K562 (cell line): ENCODE data around the gene RPS19BP1. TPM values are rescaled to one million over a fixed set of nuclear protein-coding genes. Genes with fewer than 3 reads are reported as not detected.

Experiments
- ATAC-seq: fragments of 200-7000 bp; cut with Tn5 transposase; 3 replicates; pipeline ENCODE4 v1.9.1; 2020; ENCODE audit warnings: moderate library complexity
- BruUV-seq: library from RNA; stranded (reverse); fragments of 400-500 nt; replicated peaks from 2 replicates; lab custom pipeline; 2021; lab: Mats Ljungman, UMichigan
- CTCF ChIA-PET: fragments of 300-600 bp; formaldehyde crosslinking; extraction: SDS; loops from one replicate; lab custom pipeline; 2021; ENCODE audit warnings: low intra/inter-chr PET ratio; lab: Yijun Ruan, JAX
- POLR2A ChIA-PET: fragments of 300-600, 350-650 bp; sonication (Branson Sonifier 250); formaldehyde crosslinking; extraction: SDS; loops from one replicate; lab custom pipeline; 2021; ENCODE audit warnings: antibody characterized with exemption, inconsistent platforms; lab: Yijun Ruan, JAX
- DNase-seq, 4 experiments: peaks; one replicate each; pipeline versions ENCODE4 v3.0.0 to v3.0.0-alpha.2; 2011 to 2018; ENCODE audit warnings: low spot score in 3 of 4, mixed read lengths in 3 of 4; ENCODE audit errors: extremely low read depth in 1 of 4
- FAIRE-seq: peaks from 2 replicates; lab custom pipeline; 2011; peaks lifted over from hg19 to GRCh38; lab: Jason Lieb, UNC
- H2AFZ ChIP-seq: 2 replicates; pipeline ENCODE4 v1.6.0; 2011; ENCODE audit warnings: low read depth, low read length, control low read depth, inconsistent platforms
- H3K27ac ChIP-seq: fragments of 200-600 bp; 3 replicates; pipeline ENCODE4 v1.8.0; 2011; ENCODE audit warnings: low read depth, mild to moderate bottlenecking, control low read depth, inconsistent platforms, low read length, moderate library complexity, mixed read lengths; ENCODE audit errors: extremely low read depth
- H3K27me3 ChIP-seq, 2 experiments: fragments of 300-600 bp in 1 of 2; 2 replicates in 1 of 2; 3 replicates in 1 of 2; pipeline versions ENCODE4 v1.6.0 to v1.8.0; 2011; ENCODE audit warnings: inconsistent platforms in 2 of 2, low read length in 2 of 2, mild to moderate bottlenecking in 1 of 2, mixed read lengths in 1 of 2, moderate library complexity in 1 of 2; ENCODE audit not compliant: control insufficient read depth in 2 of 2, insufficient read depth in 2 of 2
- H3K36me3 ChIP-seq: fragments of 300-600 bp; 3 replicates; pipeline ENCODE4 v1.8.0; 2011; ENCODE audit warnings: mild to moderate bottlenecking, low read length, inconsistent platforms; ENCODE audit not compliant: control insufficient read depth, insufficient read depth
- H3K4me1 ChIP-seq, 2 experiments: fragments of 200-600 bp in 1 of 2; replicated peaks in 1 of 2; 2 replicates in 1 of 2; 3 replicates in 1 of 2; pipeline versions ENCODE4 v1.5.1 to v1.8.0; 2011; ENCODE audit warnings: inconsistent platforms in 2 of 2, low read length in 2 of 2, mild to moderate bottlenecking in 1 of 2, mixed read lengths in 1 of 2, moderate library complexity in 1 of 2; ENCODE audit not compliant: control insufficient read depth in 2 of 2, insufficient read depth in 2 of 2
- H3K4me2 ChIP-seq: 2 replicates; pipeline ENCODE4 v1.6.1; 2011; ENCODE audit warnings: low read length, control low read depth, inconsistent platforms, mixed read lengths; ENCODE audit not compliant: insufficient read depth
- H3K4me3 ChIP-seq: fragments of 200-600 bp; sonication (generic), shearing (Covaris generic); 2 replicates; pipeline ENCODE4 v1.5.1; 2016; ENCODE audit warnings: control low read depth, inconsistent platforms
- H3K79me2 ChIP-seq: fragments of 200-600 bp; 3 replicates; pipeline ENCODE4 v1.8.0; 2011; ENCODE audit warnings: low read length, inconsistent platforms; ENCODE audit not compliant: control insufficient read depth, insufficient read depth
- H3K9ac ChIP-seq, 2 experiments: 2 replicates each; pipeline versions ENCODE4 v1.6.0 to v1.6.1; 2011; ENCODE audit warnings: low read depth in 2 of 2, low read length in 2 of 2, control low read depth in 1 of 2, inconsistent platforms in 1 of 2, mild to moderate bottlenecking in 1 of 2, mixed read lengths in 1 of 2; ENCODE audit not compliant: insufficient read depth in 1 of 2
- H3K9me1 ChIP-seq: one replicate; pipeline ENCODE4 v1.6.0; 2011; ENCODE audit warnings: inconsistent platforms, mild to moderate bottlenecking, low read length, moderate library complexity; ENCODE audit not compliant: control insufficient read depth, insufficient read depth
- H3K9me3 ChIP-seq: replicated peaks from 2 replicates; pipeline ENCODE4 v1.5.1; 2011; ENCODE audit warnings: low read depth, low read length, inconsistent platforms; ENCODE audit not compliant: control insufficient read depth, insufficient read depth
- H4K20me1 ChIP-seq: replicated peaks from 2 replicates; pipeline ENCODE4 v1.6.1; 2011; ENCODE audit warnings: low read length, inconsistent platforms, mixed read lengths; ENCODE audit not compliant: control insufficient read depth, insufficient read depth
- BHLHE40 ChIP-seq: IDR thresholded peaks from 2 replicates; pipeline ENCODE4 v1.6.1; 2011; ENCODE audit warnings: low read length, improper control_type of control experiment
- ELF2 ChIP-seq: fragments of 250-450 bp; sonication (Bioruptor Pico); IDR thresholded peaks from 2 replicates; pipeline ENCODE4 v1.5.0; 2021; ENCODE audit warnings: mild to moderate bottlenecking
- EP300 ChIP-seq: IDR thresholded peaks from 2 replicates; pipeline ENCODE4 v1.6.1; 2012; ENCODE audit warnings: low read length, improper control_type of control experiment
- FOXK2 ChIP-seq, 2 experiments: fragments of 450-650 bp; IDR thresholded peaks in 1 of 2; conservative IDR thresholded peaks in 1 of 2; 2 replicates each; pipeline ENCODE4 v1.6.1; 2016; ENCODE audit warnings: low read depth in 2 of 2, mild to moderate bottlenecking in 1 of 2
- KLF1 ChIP-seq: fragments of 450-650 bp; IDR thresholded peaks from 2 replicates; pipeline ENCODE4 v1.6.1; 2016; ENCODE audit warnings: missing genetic modification characterization, missing compliant biosample characterization
- KLF6 ChIP-seq: fragments of 250-450 bp; sonication (Bioruptor Pico); IDR thresholded peaks from 2 replicates; pipeline ENCODE4 v1.4.0; 2020; ENCODE audit warnings: mild to moderate bottlenecking, moderate library complexity, borderline replicate concordance
- MLX ChIP-seq, 2 experiments: fragments of 450-650 bp in 1 of 2; sonication (generic) in 1 of 2; formaldehyde crosslinking; conservative IDR thresholded peaks; 2 replicates each; pipeline versions ENCODE4 v1.4.0 to v1.8.1; 2020 to 2022; ENCODE audit warnings: mild to moderate bottlenecking in 1 of 2, missing genetic modification reagents in 1 of 2
- RAD51 ChIP-seq: fragments of 450-650 bp; IDR thresholded peaks from 2 replicates; pipeline ENCODE4 v1.7.1; 2016; ENCODE audit warnings: low read depth, mild to moderate bottlenecking, borderline replicate concordance
- RBBP5 ChIP-seq: fragments of 200-600 bp; sonication (generic); IDR thresholded peaks from 2 replicates; pipeline ENCODE4 v1.6.1; 2012; ENCODE audit warnings: borderline replicate concordance, mild to moderate bottlenecking, low read length, control low read depth, inconsistent platforms; ENCODE audit not compliant: insufficient read depth, poor library complexity, severe bottlenecking
- SMAD1 ChIP-seq: fragments of 150-350 bp; IDR thresholded peaks from 2 replicates; pipeline ENCODE4 v1.6.1; 2014; ENCODE audit warnings: low read length, low read depth; ENCODE audit not compliant: partially characterized antibody
- STAT5A ChIP-seq: IDR thresholded peaks from 2 replicates; pipeline ENCODE4 v1.6.1; 2012; ENCODE audit warnings: low read length, inconsistent platforms, borderline replicate concordance
- ZNF224 ChIP-seq: sonication (generic); formaldehyde crosslinking; IDR thresholded peaks from 2 replicates; pipeline ENCODE4 v1.8.0; 2022; ENCODE audit warnings: mild to moderate bottlenecking, missing genetic modification reagents
- ZNF668 ChIP-seq: fragments of 250-450 bp; sonication (Bioruptor Pico); IDR thresholded peaks from 2 replicates; pipeline ENCODE4 v1.8.0; 2022; ENCODE audit warnings: mild to moderate bottlenecking, inconsistent platforms
- WGBS: fragments of 100-300 bp; shearing (Covaris generic); methylation state at CpG from one replicate; pipeline ENCODE4 v1.1.6; 2016; ENCODE audit warnings: low coverage, mixed read lengths; ENCODE audit not compliant: insufficient coverage; ENCODE audit errors: missing lambda C conversion rate; 5-methylcytosine and 5-hydroxymethylcytosine counted together
- in situ Hi-C: fragments of 300-500 bp; cut with MboI; formaldehyde crosslinking; loops from 4 replicates; pipeline ENCODE4 v1.15.0; 2018; ENCODE audit warnings: inconsistent platforms, mixed read lengths
- intact Hi-C: fragments of 100-400 bp; cut with micrococcal nuclease; formaldehyde crosslinking; loops from 2 replicates; pipeline ENCODE4 v1.14.2; 2022
- polyA plus RNA-seq, 8 experiments: library from polyadenylated mRNA; depleted of rRNA in 4 of 8; stranded (reverse) in 5 of 8; unstranded in 3 of 8; fragments of >200 nt; fragmentation: Nextera tagmentation in 2 of 8; fragmentation: Illumina TruSeq in 1 of 8; extraction: Ambion mirVana in 2 of 8; extraction: Trizol in 1 of 8; gene quantifications; 2 replicates each; pipeline versions ENCODE4 v1.2.1 to v1.2.3, GENCODE V29; 2011 to 2014; ENCODE audit warnings: inconsistent platforms in 1 of 8, missing spikeins in 1 of 8
- total RNA-seq, 7 experiments: library from RNA; depleted of rRNA in 6 of 7; stranded (reverse); fragments of >200 nt in 6 of 7; fragmentation: Illumina TruSeq in 2 of 7; extraction: Trizol in 2 of 7; gene quantifications; 2 replicates each; pipeline versions ENCODE4 v1.2.1 to v1.2.3, GENCODE V29; 2011 to 2021; ENCODE audit warnings: low replicate concordance in 1 of 7
- TF ChIP-seq, protein P1 (sequence below): sonication (generic); formaldehyde crosslinking; IDR thresholded peaks from 2 replicates; pipeline ENCODE4 v1.8.0; 2022; ENCODE audit warnings: missing genetic modification reagents, mild to moderate bottlenecking, moderate library complexity, borderline replicate concordance
- TF ChIP-seq, protein P2 (sequence below): fragments of 450-650 bp; formaldehyde crosslinking; IDR thresholded peaks from 2 replicates; pipeline ENCODE4 v1.4.0; 2022; ENCODE audit warnings: missing genetic modification characterization
- TF ChIP-seq, protein P3 (sequence below): fragments of 250-450 bp; sonication (Bioruptor Pico); IDR thresholded peaks from 2 replicates; pipeline ENCODE4 v1.5.0; 2021

RPS19BP1 gene
- total and polyA plus RNA-seq, 9 of the 15 experiments (the other 6 are each of a cell fraction or from before 2014, with no cell fraction given) = 3.0 to 223 (median 84.3) TPM

DNA sequence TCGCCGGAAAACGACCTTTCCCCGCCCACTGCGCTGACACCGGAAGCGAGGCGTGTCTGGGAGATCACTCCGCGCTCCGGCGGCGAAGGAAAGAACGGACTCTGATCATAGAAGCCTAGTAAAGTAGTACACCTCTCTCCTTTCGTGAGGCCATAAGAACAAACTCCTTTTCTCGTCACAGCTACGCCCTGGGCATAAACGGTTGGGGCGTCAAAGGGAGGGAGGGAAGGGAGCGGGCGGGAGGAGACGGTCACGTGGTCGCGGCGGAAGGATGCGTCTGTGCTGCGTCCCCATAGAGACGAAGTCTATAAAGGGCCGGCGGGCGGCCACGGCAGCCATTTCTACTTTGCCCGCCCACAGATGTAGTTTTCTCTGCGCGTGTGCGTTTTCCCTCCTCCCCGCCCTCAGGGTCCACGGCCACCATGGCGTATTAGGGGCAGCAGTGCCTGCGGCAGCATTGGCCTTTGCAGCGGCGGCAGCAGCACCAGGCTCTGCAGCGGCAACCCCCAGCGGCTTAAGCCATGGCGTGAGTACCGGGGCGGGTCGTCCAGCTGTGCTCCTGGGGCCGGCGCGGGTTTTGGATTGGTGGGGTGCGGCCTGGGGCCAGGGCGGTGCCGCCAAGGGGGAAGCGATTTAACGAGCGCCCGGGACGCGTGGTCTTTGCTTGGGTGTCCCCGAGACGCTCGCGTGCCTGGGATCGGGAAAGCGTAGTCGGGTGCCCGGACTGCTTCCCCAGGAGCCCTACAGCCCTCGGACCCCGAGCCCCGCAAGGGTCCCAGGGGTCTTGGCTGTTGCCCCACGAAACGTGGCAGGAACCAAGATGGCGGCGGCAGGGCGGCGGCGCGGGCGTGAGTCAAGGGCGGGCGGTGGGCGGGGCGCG, 12.1 kb downstream of the RPS19BP1 start, which contains the start of gene ATF4:
ATF4 (plus strand) TSS at position 337 of the 880 bp plus-strand sequence. CDS start 884 bp downstream, outside the sequence.
- H4K20me1 ChIP-seq = peaks cover 28% of the 10 kb centered on the region
- CTCF ChIA-PET = interaction anchor here (1.0 kb wide), 1 partner anchor 1468 kb away, joined by 3 read pairs; no protein-coding TSS in a partner anchor
- H3K4me2 ChIP-seq = peak within 1 kb of the TSS; percentile 97
- BruUV-seq = TSS peak; percentile 66
- H3K9me1 ChIP-seq = no peaks in the 10 kb centered on the region
- intact Hi-C loops = loop anchor here (2.0 to 10.0 kb wide), 2 partner anchors 202 to 346 kb away; partner anchors contain the start of gene RPL3
- H3K27me3 ChIP-seq = no peaks in the 10 kb centered on the region
- peak; percentile 39 for ATAC-seq
- no peaks in the 10 kb centered on the region for H3K9me3 ChIP-seq
- peaks cover 23 to 32% of the 10 kb centered on the region in 2 experiments; a peak in 4 of 5 replicates for H3K4me1 ChIP-seq
- peak; percentile 71 to 89 (median 76) for DNase-seq
- peaks cover 67% of the 10 kb centered on the region for H3K36me3 ChIP-seq
- H3K4me3 ChIP-seq = peak within 1 kb of the TSS; percentile 99
- peak within 1 kb of the TSS; percentile 99 to 100 for H3K9ac ChIP-seq
- H3K79me2 ChIP-seq = peaks cover 69% of the 10 kb centered on the region
- WGBS = 0% methylated on average over 47 of the region's 86 CpGs
- H2AFZ ChIP-seq = peak within 1 kb of the TSS; percentile 100
- in situ Hi-C loops = no loop called here
- no peak for FAIRE-seq
- POLR2A ChIA-PET = interaction anchor here (0.6 to 6.1 kb wide), 34 partner anchors 9 to 1154 kb away, joined by 3 to 106 read pairs (median 4); partner anchors contain the start of genes MIEF1 and RPL3
- peak within 1 kb of the TSS; percentile 100 for H3K27ac ChIP-seq
- TF ChIP-seq RAD51 (peak; percentile 98), EP300 (no peak; the same call in 1 of the 2 replicates), ELF2 (CRISPR knock-in tag) (peak; percentile 88), ZNF224 (CRISPR knock-in tag) (peak; percentile 67; the same call in 1 of the 2 replicates), FOXK2 (conservative IDR thresholded peaks at IDR 0.05 in 1 of 2, IDR thresholded peaks at IDR 0.05 in 1 of 2; ENCODE audit: low read depth in 2 of 2) (peak; percentile 41 to 47; a peak in 1 of 4 replicates), ZNF668 (no peak), RBBP5 (peak; percentile 88), KLF1 (peak; percentile 86), KLF6 (CRISPR knock-in tag) (peak; percentile 84), BHLHE40 (peak; percentile 26), SMAD1 (peak; percentile 96), STAT5A (no peak), MLX (CRISPR knock-in tag; conservative IDR thresholded peaks at IDR 0.05) (0 out of 4 replicates have a peak, but pooled peaks of 1 of the 2 experiments have one; percentile 61)
- TF ChIP-seq, protein P1, sequence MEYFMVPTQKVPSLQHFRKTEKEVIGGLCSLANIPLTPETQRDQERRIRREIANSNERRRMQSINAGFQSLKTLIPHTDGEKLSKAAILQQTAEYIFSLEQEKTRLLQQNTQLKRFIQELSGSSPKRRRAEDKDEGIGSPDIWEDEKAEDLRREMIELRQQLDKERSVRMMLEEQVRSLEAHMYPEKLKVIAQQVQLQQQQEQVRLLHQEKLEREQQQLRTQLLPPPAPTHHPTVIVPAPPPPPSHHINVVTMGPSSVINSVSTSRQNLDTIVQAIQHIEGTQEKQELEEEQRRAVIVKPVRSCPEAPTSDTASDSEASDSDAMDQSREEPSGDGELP (CRISPR knock-in tag) = peak; percentile 67; the same call in 1 of the 2 replicates
- TF ChIP-seq, protein P2, sequence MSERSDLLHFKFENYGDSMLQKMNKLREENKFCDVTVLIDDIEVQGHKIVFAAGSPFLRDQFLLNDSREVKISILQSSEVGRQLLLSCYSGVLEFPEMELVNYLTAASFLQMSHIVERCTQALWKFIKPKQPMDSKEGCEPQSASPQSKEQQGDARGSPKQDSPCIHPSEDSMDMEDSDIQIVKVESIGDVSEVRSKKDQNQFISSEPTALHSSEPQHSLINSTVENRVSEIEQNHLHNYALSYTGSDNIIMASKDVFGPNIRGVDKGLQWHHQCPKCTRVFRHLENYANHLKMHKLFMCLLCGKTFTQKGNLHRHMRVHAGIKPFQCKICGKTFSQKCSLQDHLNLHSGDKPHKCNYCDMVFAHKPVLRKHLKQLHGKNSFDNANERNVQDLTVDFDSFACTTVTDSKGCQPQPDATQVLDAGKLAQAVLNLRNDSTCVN = peak; percentile 58; the same call in 1 of the 2 replicates
- TF ChIP-seq, protein P3, sequence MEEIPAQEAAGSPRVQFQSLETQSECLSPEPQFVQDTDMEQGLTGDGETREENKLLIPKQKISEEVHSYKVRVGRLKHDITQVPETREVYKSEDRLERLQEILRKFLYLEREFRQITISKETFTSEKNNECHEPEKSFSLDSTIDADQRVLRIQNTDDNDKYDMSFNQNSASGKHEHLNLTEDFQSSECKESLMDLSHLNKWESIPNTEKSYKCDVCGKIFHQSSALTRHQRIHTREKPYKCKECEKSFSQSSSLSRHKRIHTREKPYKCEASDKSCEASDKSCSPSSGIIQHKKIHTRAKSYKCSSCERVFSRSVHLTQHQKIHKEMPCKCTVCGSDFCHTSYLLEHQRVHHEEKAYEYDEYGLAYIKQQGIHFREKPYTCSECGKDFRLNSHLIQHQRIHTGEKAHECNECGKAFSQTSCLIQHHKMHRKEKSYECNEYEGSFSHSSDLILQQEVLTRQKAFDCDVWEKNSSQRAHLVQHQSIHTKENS (CRISPR knock-in tag) = no peak
